ENCODE measurements around the gene SIGLEC7.

The SIGLEC7 gene

DNA sequence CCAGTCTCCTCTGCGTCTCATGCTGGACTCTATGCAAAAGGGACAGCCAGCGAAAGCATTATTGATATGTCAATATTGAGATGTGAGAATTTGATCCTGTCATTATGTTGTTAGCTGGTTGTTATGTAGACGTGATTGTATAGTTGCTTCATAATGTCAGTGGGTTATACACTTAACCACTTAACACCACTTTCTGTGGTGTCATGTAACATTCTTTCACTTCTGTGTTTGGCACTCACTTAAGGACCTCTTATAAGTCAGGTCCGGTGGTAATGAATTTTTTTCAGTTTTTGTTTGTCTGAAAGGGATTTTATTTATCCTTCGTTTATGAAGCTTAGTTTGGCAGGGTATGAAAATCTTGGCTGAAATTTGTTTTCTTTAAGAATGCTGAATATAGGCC, 7.1 kb upstream of the SIGLEC7 start:
- no peak for ATAC-seq
- TF ChIP-seq, protein P1, sequence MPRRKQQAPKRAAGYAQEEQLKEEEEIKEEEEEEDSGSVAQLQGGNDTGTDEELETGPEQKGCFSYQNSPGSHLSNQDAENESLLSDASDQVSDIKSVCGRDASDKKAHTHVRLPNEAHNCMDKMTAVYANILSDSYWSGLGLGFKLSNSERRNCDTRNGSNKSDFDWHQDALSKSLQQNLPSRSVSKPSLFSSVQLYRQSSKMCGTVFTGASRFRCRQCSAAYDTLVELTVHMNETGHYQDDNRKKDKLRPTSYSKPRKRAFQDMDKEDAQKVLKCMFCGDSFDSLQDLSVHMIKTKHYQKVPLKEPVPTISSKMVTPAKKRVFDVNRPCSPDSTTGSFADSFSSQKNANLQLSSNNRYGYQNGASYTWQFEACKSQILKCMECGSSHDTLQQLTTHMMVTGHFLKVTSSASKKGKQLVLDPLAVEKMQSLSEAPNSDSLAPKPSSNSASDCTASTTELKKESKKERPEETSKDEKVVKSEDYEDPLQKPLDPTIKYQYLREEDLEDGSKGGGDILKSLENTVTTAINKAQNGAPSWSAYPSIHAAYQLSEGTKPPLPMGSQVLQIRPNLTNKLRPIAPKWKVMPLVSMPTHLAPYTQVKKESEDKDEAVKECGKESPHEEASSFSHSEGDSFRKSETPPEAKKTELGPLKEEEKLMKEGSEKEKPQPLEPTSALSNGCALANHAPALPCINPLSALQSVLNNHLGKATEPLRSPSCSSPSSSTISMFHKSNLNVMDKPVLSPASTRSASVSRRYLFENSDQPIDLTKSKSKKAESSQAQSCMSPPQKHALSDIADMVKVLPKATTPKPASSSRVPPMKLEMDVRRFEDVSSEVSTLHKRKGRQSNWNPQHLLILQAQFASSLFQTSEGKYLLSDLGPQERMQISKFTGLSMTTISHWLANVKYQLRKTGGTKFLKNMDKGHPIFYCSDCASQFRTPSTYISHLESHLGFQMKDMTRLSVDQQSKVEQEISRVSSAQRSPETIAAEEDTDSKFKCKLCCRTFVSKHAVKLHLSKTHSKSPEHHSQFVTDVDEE (CRISPR knock-in tag; IDR thresholded peaks at IDR 0.05), result no peak
- TF ChIP-seq TOX (CRISPR knock-in tag; IDR thresholded peaks at IDR 0.05; ENCODE audit: borderline replicate concordance) (no peak), SNAI2 (CRISPR knock-in tag; IDR thresholded peaks at IDR 0.05) (no peak), ESRRG (CRISPR knock-in tag; IDR thresholded peaks at IDR 0.05) (no peak), TCF4 (CRISPR knock-in tag; IDR thresholded peaks at IDR 0.05; ENCODE audit: borderline replicate concordance) (no peak), ZFP3 (CRISPR knock-in tag; IDR thresholded peaks at IDR 0.05) (no peak), ZNF8 (CRISPR knock-in tag; IDR thresholded peaks at IDR 0.05) (no peak)

DNA sequence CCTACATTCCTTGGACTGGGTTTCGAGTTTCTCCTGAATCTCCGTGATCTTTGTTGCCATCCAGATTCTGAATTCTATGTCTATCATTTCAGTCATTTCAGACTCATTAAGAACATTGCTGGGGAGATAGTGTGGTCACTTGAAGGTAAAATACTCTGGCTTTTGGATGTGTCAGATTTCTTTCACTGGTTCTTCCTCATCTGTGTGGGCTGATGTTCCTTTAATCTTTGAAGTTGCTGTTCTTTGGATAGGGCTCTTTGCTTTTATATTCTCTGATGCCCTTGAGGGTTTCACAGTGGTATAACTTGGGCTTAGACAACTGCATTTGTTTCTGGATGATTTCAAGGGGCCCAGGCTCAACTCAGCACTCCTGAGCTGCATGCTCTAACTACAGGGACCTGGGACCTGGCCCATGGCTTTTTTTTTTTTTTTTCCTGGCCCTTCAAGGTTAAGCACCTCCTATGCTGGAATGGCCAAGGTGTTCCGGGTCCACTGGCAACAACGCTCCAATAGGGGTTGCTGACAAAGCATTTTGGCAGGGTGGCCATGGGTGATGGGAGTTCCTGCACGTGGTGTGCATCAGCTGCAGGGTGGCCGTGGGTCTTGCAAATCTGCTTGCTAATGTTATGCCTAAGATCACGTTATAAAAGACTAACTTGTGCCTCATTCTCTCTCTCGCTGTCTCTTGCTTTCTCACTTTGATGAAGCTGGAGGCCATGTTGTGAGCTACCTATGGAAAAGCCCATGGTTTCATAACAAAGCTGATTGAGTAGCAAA, 5.9 kb upstream of the SIGLEC7 start:
- no peak for ATAC-seq
- TF ChIP-seq BACH2 (CRISPR knock-in tag; IDR thresholded peaks at IDR 0.05; ENCODE audit: borderline replicate concordance) (no peak), ZNF70 (CRISPR knock-in tag; IDR thresholded peaks at IDR 0.05) (no peak), ZNF8 (CRISPR knock-in tag; IDR thresholded peaks at IDR 0.05) (no peak), ZFP30 (CRISPR knock-in tag; IDR thresholded peaks at IDR 0.05) (no peak), CSDC2 (CRISPR knock-in tag; IDR thresholded peaks at IDR 0.05) (no peak), ZC3H10 (CRISPR knock-in tag; IDR thresholded peaks at IDR 0.05) (no peak), ZNF565 (CRISPR knock-in tag; conservative IDR thresholded peaks at IDR 0.05; ENCODE audit: low read depth) (no peak), ISL1 (CRISPR knock-in tag; IDR thresholded peaks at IDR 0.05) (no peak), RARB (CRISPR knock-in tag; IDR thresholded peaks at IDR 0.05) (no peak), ARNTL (CRISPR knock-in tag; IDR thresholded peaks at IDR 0.05; ENCODE audit: borderline replicate concordance, low read depth) (no peak), SNAI2 (CRISPR knock-in tag; IDR thresholded peaks at IDR 0.05) (no peak), TCF4 (CRISPR knock-in tag; IDR thresholded peaks at IDR 0.05; ENCODE audit: borderline replicate concordance) (no peak), PPARA (CRISPR knock-in tag; IDR thresholded peaks at IDR 0.05; ENCODE audit: borderline replicate concordance) (no peak), ZFP3 (CRISPR knock-in tag; IDR thresholded peaks at IDR 0.05) (no peak)
- TF ChIP-seq, protein P2, sequence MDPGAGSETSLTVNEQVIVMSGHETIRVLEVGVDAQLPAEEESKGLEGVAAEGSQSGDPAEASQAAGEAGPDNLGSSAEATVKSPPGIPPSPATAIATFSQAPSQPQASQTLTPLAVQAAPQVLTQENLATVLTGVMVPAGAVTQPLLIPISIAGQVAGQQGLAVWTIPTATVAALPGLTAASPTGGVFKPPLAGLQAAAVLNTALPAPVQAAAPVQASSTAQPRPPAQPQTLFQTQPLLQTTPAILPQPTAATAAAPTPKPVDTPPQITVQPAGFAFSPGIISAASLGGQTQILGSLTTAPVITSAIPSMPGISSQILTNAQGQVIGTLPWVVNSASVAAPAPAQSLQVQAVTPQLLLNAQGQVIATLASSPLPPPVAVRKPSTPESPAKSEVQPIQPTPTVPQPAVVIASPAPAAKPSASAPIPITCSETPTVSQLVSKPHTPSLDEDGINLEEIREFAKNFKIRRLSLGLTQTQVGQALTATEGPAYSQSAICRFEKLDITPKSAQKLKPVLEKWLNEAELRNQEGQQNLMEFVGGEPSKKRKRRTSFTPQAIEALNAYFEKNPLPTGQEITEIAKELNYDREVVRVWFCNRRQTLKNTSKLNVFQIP (CRISPR knock-in tag; IDR thresholded peaks at IDR 0.05; ENCODE audit: borderline replicate concordance, low read depth), result no peak
- TF ChIP-seq, protein P3, sequence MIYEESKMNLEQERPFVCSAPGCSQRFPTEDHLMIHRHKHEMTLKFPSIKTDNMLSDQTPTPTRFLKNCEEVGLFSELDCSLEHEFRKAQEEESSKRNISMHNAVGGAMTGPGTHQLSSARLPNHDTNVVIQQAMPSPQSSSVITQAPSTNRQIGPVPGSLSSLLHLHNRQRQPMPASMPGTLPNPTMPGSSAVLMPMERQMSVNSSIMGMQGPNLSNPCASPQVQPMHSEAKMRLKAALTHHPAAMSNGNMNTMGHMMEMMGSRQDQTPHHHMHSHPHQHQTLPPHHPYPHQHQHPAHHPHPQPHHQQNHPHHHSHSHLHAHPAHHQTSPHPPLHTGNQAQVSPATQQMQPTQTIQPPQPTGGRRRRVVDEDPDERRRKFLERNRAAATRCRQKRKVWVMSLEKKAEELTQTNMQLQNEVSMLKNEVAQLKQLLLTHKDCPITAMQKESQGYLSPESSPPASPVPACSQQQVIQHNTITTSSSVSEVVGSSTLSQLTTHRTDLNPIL (CRISPR knock-in tag; IDR thresholded peaks at IDR 0.05; ENCODE audit: low read depth), result no peak
- TF ChIP-seq, protein P4, sequence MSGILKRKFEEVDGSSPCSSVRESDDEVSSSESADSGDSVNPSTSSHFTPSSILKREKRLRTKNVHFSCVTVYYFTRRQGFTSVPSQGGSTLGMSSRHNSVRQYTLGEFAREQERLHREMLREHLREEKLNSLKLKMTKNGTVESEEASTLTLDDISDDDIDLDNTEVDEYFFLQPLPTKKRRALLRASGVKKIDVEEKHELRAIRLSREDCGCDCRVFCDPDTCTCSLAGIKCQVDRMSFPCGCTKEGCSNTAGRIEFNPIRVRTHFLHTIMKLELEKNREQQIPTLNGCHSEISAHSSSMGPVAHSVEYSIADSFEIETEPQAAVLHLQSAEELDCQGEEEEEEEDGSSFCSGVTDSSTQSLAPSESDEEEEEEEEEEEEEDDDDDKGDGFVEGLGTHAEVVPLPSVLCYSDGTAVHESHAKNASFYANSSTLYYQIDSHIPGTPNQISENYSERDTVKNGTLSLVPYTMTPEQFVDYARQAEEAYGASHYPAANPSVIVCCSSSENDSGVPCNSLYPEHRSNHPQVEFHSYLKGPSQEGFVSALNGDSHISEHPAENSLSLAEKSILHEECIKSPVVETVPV (CRISPR knock-in tag; IDR thresholded peaks at IDR 0.05), result no peak
- TF ChIP-seq, protein P5, sequence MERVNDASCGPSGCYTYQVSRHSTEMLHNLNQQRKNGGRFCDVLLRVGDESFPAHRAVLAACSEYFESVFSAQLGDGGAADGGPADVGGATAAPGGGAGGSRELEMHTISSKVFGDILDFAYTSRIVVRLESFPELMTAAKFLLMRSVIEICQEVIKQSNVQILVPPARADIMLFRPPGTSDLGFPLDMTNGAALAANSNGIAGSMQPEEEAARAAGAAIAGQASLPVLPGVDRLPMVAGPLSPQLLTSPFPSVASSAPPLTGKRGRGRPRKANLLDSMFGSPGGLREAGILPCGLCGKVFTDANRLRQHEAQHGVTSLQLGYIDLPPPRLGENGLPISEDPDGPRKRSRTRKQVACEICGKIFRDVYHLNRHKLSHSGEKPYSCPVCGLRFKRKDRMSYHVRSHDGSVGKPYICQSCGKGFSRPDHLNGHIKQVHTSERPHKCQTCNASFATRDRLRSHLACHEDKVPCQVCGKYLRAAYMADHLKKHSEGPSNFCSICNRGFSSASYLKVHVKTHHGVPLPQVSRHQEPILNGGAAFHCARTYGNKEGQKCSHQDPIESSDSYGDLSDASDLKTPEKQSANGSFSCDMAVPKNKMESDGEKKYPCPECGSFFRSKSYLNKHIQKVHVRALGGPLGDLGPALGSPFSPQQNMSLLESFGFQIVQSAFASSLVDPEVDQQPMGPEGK (CRISPR knock-in tag; IDR thresholded peaks at IDR 0.05; ENCODE audit: borderline replicate concordance), result no peak
- TF ChIP-seq, protein P1 (CRISPR knock-in tag; IDR thresholded peaks at IDR 0.05), result no peak

All from SK-N-SH treated with all-trans-retinoic acid at 6 μM for 48 hours (cell line).